Measurements from ENCODE around the gene PRRX1. TPM values are rescaled to one million over a fixed set of nuclear protein-coding genes. Genes with fewer than 3 reads are reported as not detected.

The PRRX1 gene
- total RNA-seq, result 194 and 270 TPM in 2 replicates

DNA sequence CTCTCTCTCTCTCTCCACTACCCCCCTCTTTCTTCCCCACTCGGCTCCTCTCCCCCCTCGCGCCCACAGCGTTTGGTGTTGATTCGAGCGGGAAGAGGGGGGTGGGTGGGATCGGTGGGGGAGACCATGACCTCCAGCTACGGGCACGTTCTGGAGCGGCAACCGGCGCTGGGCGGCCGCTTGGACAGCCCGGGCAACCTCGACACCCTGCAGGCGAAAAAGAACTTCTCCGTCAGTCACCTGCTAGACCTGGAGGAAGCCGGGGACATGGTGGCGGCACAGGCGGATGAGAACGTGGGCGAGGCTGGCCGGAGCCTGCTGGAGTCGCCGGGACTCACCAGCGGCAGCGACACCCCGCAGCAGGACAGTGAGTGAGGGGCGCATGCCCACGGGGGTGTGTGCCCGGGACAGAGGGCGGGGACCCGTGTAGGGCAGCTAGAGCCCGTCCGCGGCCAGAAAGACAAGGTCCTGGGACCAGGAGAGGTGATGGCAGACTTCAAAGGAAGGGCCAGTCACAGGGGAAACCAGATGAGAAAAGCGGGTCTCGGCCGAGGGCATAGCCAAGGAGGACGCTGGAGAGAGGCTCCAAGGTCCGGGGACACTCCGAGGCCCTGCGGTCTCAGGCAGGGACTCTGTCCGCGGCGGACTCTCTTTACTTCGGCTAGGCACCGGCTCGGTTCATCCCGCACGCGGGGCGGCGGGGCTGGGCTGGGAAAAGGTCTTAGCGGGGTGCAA is at the start of gene PRRX1:
PRRX1 (plus strand) TSS at position 39 of the 735 bp plus-strand sequence; CDS start at position 127, 88 bp downstream.

Other genes starting within 250 kb of the PRRX1 start
- gene GORAB, start 132.0 kb upstream of the PRRX1 start, total RNA-seq, result 25.0 and 25.9 TPM in 2 replicates

Measured in smooth muscle cell of trachea (primary cell).